Endothelial cell of hepatic sinusoid (primary cell): ENCODE results near the gene PCTP.

Source experiments
- in situ Hi-C: cut with HindIII; loops from 2 replicates; pipeline ENCODE4 v1.10.0; 2017; ENCODE audit warnings: low sequenced_read_pairs

Gene PCTP

GRCh38 chr17:55783684-55784245, 32.9 kb downstream of the PCTP start:
- in situ Hi-C loops = no loop called here

- in situ Hi-C loops = no loop called here
Observed at GRCh38 chr17:55784666-55785065, 33.8 kb downstream of the PCTP start.

GRCh38 chr17:55785181-55785580, 34.3 kb downstream of the PCTP start:
- in situ Hi-C loops = no loop called here

DNA sequence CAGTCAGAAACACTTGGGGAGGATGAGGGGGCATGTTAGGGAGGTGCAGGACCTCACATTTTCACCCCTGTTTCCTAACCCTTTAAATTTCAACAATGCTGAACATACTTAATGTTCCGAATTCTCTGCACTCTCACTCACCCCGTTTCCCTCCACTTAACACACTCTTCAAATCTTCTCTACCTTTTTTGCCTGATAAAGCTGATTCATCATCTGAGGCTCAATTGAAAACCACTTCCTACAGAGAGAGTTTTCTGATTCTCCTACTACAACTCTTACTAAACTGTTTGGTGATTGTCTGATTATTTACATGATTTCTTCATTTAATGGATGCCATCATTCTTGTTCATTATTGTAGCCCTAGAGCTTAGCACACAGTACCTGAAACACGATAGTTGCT, 42.4 kb downstream of the PCTP start:
- in situ Hi-C loops = no loop called here

DNA sequence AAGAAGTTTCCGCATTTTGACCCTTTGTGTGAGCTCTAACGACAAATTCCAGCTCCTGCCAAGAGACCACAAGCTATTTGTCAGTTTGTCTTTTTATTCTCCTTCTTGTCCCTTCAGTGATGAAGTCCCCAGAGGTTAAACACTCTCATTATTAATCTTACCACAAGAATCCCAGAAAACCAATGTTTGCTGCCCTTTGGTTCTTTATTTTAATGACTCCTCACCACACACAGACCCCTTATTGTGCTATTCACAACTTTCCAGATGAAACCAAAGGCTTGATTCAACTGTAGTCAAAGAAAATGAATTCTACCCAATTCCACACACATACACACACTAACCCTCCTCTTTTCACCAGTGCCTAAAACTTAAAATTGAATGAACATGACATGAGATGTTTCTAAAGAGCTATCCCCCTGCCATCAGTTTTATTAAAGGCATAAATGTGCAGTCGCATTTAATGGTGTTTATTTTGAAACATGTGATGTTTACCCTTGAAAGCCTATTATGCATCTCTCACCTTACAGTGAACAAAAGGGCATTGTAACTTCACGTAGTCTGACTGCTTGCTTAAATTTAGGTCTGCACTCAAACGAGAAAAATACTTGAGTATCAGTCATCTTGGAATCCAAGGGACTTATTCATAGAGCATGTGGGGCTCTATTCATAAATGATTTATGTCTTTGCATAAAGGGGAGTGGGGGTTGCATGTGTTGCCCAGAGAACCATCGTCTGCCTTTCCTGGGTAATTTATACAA, 44.1 kb downstream of the PCTP start:
- in situ Hi-C loops = no loop called here

DNA sequence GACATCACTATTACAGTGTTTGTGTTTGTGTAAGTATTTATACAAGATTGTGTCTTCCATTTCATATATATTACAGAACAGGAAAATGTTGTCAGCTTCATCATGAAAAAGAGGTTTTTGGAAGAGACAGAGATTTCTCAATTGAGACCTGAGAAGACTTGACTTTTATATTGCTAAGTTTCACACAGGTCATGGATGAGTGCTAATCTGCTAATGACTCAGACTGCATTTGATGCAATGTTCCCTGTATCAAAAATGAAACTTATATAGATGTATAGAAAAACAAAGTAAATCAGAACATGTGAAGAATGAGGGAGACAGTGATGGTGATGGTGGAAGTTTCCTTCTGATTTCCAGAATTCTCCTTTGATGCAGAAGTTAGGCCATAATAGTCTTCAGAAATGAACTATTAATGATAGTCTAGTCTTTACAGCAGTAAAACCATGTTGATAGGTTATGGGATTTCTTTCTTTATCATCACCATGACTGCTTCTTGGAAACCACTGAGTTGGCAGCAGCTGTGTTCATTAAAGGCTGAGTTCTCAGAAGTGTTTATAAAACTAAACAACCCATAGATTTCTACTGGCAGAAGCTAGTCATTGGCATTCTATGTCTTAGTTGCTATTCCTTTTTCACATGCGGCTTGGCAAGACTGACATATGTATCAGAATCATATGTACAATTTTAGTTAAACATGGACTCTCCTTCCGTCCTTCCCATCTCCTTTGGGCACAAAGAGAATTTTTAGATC, 56.1 kb downstream of the PCTP start:
- in situ Hi-C loops = no loop called here

GRCh38 chr17:55811536-55811935, 60.7 kb downstream of the PCTP start:
- in situ Hi-C loops = no loop called here

GRCh38 chr17:55812323-55812722, 61.5 kb downstream of the PCTP start:
- in situ Hi-C loops = no loop called here

DNA sequence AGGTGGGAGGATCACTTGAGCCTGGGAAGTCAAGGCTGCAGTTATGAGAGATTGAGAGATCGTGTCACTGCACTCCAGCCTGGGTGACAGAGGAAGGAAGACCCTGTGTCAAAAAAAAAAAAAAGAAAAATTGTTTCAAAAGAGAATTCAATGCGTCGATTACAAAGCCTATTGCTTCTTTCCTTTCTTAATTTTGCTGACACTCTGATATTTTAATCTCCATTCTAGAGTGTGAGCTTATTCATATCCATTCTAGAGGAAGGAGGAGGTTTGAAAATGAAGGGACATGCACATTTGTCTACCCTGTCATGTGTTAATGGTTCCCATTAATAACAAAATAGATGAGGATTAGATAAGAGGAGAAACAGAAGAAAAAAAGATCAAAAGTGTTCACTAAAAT, 63.1 kb downstream of the PCTP start:
- in situ Hi-C loops = no loop called here

DNA sequence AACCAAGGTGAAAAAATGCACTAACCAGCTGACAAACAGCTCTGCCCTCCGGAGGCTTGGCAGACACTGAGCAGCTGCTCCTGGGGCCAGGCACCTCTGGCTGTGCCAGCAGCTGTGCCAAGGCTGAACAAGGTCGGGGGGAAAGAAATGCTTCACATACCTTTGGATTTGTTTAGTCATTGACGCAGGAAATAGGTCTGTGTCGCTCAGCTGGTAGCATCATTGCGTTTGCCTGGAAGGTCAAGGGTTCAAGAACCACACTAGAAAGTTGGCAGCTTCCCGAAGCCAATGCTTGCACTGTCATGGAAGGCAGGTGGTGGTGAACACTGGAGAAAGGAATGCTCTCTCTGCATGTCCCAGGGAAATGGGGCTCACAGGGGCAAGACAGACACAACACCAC, 63.5 kb downstream of the PCTP start:
- in situ Hi-C loops = no loop called here

- in situ Hi-C loops = no loop called here
Observed at GRCh38 chr17:55816532-55817396, 65.9 kb downstream of the PCTP start.

- in situ Hi-C loops = no loop called here
Observed at GRCh38 chr17:55817397-55817709, 66.5 kb downstream of the PCTP start.

GRCh38 chr17:55818026-55818425, 67.2 kb downstream of the PCTP start:
- in situ Hi-C loops = no loop called here

- in situ Hi-C loops = no loop called here
Observed at GRCh38 chr17:55818451-55819375, 67.9 kb downstream of the PCTP start.

- in situ Hi-C loops = no loop called here
Observed at GRCh38 chr17:55820675-55821074, 69.8 kb downstream of the PCTP start.

DNA sequence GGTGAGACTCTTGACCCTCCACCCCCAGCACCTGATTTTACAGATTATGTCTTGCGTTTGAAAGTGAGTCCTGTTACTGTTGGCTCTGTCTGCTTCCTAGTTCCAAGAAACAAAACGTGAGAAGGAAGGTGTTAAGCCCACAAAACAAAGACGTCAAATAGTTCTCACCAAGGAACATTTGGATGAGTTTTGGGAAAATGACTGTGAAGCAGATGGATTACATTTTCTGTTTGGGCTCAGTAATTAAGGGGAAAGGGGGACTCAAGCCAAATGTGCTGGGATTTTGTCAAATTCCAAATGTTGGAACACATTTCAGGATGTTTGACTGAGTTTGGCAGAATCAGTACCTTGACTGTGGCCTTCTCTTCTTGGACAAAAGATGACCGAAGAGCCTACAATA, 71.2 kb downstream of the PCTP start:
- in situ Hi-C loops = no loop called here

DNA sequence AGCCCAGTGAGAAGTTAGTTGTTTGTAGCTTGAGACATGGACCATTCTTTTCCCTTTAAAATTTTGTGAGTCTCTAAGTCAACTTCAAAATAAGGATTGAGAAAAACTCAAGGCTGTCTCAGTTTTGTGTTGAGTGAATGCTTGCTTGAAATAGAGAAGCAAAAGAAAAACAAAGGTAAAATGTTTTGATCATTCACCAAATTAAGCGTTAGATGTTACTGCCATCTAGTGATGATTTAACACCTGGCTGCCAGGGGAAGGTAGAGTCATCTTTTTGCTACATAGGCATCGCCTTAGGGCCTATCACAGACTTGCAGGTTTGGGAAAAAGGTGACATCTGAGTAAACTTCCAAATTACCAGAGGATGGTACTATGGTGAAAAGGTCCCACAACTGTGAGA, 74.4 kb downstream of the PCTP start:
- in situ Hi-C loops = no loop called here
